ENCODE data around the gene CLIC6. TPM values are rescaled to one million over a fixed set of nuclear protein-coding genes. Genes with fewer than 3 reads are reported as not detected.

The CLIC6 gene
- total and polyA plus RNA-seq, 2 donors from 2014 or later = 2.1 to 10.1 TPM

DNA sequence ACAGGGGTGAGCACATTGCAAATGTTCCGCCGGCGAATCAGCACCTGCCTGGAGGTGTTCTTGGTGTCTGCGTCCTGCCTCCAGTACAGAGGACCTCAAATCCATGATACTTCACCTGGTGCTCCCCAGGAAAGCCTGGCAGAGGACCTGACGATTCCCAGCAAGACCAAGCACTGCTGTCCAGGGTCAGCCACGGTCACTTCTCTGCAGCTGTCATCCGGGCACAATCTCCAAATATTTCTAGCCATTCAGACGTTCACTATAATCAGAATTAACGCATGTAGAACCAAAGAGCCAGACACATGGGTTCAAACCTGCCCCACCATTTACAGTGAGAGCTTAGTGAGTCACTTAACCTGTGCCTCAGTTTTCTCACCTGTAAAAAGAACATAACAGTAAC lies 74.5 kb downstream of the CLIC6 start:
- intact Hi-C loops (cut with DNase I) = loop anchor here (10.0 kb wide), 1 partner anchor 1102 kb away; no protein-coding TSS in a partner anchor

DNA sequence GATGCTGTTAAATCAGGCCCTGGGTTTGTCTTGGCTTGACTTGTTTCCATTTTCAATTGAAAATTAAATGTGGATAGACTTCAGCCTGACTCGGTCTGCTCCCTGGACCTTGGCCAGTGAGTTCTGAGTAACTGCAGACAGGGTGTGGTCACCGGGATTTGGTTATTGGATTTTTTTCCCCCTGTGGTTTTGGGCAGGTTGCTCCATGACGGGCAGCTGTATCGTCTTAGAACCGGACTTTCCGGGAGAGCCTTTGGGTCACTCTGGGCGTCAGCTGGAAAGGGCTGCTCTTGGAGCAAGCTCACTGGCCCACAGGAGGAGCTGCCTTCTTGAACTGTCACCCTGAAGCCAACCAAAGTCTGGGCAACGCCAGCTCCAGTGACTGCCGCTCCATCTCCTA lies 75.0 kb downstream of the CLIC6 start:
- no peak overlapping the region for H3K9ac ChIP-seq (ENCODE audit: low read length in 3 of 3)
- H3K4me1 ChIP-seq (ENCODE audit: control insufficient read depth in 2 of 3, insufficient read depth in 2 of 3, low read depth in 1 of 3, low read length in 3 of 3) = peaks cover 0 to 5% (median 0%) of the 10 kb centered on the region in 3 donors
- H3K36me3 ChIP-seq (ENCODE audit: control insufficient read depth in 2 of 3, insufficient read depth in 3 of 3, low read length in 3 of 3) = no peaks in the 10 kb centered on the region
- H3K27me3 ChIP-seq (ENCODE audit: control insufficient read depth, insufficient read depth, low read length) = no peaks in the 10 kb centered on the region
- intact Hi-C loops (cut with DNase I) = loop anchor here (10.0 kb wide), 1 partner anchor 1101 kb away; no protein-coding TSS in a partner anchor
- FAIRE-seq = no peak
- TF ChIP-seq, protein P1, sequence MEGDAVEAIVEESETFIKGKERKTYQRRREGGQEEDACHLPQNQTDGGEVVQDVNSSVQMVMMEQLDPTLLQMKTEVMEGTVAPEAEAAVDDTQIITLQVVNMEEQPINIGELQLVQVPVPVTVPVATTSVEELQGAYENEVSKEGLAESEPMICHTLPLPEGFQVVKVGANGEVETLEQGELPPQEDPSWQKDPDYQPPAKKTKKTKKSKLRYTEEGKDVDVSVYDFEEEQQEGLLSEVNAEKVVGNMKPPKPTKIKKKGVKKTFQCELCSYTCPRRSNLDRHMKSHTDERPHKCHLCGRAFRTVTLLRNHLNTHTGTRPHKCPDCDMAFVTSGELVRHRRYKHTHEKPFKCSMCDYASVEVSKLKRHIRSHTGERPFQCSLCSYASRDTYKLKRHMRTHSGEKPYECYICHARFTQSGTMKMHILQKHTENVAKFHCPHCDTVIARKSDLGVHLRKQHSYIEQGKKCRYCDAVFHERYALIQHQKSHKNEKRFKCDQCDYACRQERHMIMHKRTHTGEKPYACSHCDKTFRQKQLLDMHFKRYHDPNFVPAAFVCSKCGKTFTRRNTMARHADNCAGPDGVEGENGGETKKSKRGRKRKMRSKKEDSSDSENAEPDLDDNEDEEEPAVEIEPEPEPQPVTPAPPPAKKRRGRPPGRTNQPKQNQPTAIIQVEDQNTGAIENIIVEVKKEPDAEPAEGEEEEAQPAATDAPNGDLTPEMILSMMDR (IDR thresholded peaks at IDR 0.05; ENCODE audit: borderline replicate concordance, extremely low read depth, insufficient read depth) = no peak
- H3K27ac ChIP-seq (ENCODE audit: low read depth in 2 of 2, low read length in 2 of 2) = no peak overlapping the region
- no peak overlapping the region for H3K4me3 ChIP-seq (ENCODE audit: low read length in 3 of 3)
- no peak for DNase-seq
- H3K9me3 ChIP-seq (ENCODE audit: control insufficient read depth in 2 of 3, insufficient read depth in 1 of 3, low read length in 3 of 3) = no peaks in the 10 kb centered on the region

More for the DNA sequence above, 74.5 kb downstream of the CLIC6 start:
- Histone ChIP-seq H3K4me3 (ENCODE audit: low read length in 3 of 3) (no peak overlapping the region), H3K9ac (ENCODE audit: low read length in 3 of 3) (no peak overlapping the region), H3K27me3 (ENCODE audit: control insufficient read depth, insufficient read depth, low read length) (no peaks in the 10 kb centered on the region), H3K27ac (ENCODE audit: low read depth in 2 of 2, low read length in 2 of 2) (no peak overlapping the region), H3K36me3 (ENCODE audit: control insufficient read depth in 2 of 3, insufficient read depth in 3 of 3, low read length in 3 of 3) (no peaks in the 10 kb centered on the region), H3K9me3 (ENCODE audit: control insufficient read depth in 2 of 3, insufficient read depth in 1 of 3, low read length in 3 of 3) (no peaks in the 10 kb centered on the region), H3K4me1 (ENCODE audit: control insufficient read depth in 2 of 3, insufficient read depth in 2 of 3, low read depth in 1 of 3, low read length in 3 of 3) (peaks cover 0 to 5% (median 0%) of the 10 kb centered on the region in 3 donors)
- FAIRE-seq = no peak
- no peak for DNase-seq
- TF ChIP-seq, protein P1 (IDR thresholded peaks at IDR 0.05; ENCODE audit: borderline replicate concordance, extremely low read depth, insufficient read depth) = no peak

DNA sequence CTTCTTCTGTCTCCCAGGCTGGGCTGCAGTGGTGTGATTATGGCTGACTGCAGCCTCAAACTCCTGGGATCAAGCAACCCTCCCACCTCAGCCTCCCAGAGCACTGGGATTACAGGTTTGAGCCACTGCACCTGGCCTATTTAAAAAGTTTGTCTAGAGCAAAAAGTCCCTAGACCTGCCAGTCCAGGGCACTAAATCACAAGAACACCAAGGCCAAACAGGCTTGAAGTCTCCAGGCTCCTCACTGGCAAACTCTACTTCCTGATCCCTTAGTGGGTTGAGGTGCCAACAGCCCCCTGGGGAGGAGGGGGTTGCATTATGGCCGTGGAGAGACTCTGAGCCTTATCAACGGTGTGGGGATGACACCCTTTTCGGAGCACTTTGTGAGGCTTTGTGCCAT lies 76.0 kb downstream of the CLIC6 start:
- DNase-seq (no peak), FAIRE-seq (no peak)
- Histone ChIP-seq H3K27ac (ENCODE audit: low read depth in 2 of 2, low read length in 2 of 2) (no peak overlapping the region), H3K9me3 (ENCODE audit: control insufficient read depth in 2 of 3, insufficient read depth in 1 of 3, low read length in 3 of 3) (no peaks in the 10 kb centered on the region), H3K9ac (ENCODE audit: low read length in 3 of 3) (no peak overlapping the region), H3K36me3 (ENCODE audit: control insufficient read depth in 2 of 3, insufficient read depth in 3 of 3, low read length in 3 of 3) (no peaks in the 10 kb centered on the region), H3K4me3 (ENCODE audit: low read length in 3 of 3) (no peak overlapping the region), H3K4me1 (ENCODE audit: control insufficient read depth in 2 of 3, insufficient read depth in 2 of 3, low read depth in 1 of 3, low read length in 3 of 3) (peaks cover 0 to 5% (median 0%) of the 10 kb centered on the region in 3 donors), H3K27me3 (ENCODE audit: control insufficient read depth, insufficient read depth, low read length) (no peaks in the 10 kb centered on the region)
- TF ChIP-seq, protein P1 (IDR thresholded peaks at IDR 0.05; ENCODE audit: borderline replicate concordance, extremely low read depth, insufficient read depth) = no peak
- intact Hi-C loops (cut with DNase I) = loop anchor here (10.0 kb wide), 1 partner anchor 1100 kb away; no protein-coding TSS in a partner anchor
